HG03196 (cell line): ENCODE data around the gene STH.

Experiments
- ATAC-seq: cut with Tn5 transposase; IDR thresholded peaks from one replicate; pipeline ENCODE4 v1.9.1; 2021; ENCODE audit not compliant: unreplicated experiment

Gene STH

DNA sequence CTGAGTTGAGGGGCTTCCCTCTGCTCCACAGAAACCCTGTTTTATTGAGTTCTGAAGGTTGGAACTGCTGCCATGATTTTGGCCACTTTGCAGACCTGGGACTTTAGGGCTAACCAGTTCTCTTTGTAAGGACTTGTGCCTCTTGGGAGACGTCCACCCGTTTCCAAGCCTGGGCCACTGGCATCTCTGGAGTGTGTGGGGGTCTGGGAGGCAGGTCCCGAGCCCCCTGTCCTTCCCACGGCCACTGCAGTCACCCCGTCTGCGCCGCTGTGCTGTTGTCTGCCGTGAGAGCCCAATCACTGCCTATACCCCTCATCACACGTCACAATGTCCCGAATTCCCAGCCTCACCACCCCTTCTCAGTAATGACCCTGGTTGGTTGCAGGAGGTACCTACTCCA lies 26.0 kb downstream of the STH start:
- no peak for ATAC-seq

DNA sequence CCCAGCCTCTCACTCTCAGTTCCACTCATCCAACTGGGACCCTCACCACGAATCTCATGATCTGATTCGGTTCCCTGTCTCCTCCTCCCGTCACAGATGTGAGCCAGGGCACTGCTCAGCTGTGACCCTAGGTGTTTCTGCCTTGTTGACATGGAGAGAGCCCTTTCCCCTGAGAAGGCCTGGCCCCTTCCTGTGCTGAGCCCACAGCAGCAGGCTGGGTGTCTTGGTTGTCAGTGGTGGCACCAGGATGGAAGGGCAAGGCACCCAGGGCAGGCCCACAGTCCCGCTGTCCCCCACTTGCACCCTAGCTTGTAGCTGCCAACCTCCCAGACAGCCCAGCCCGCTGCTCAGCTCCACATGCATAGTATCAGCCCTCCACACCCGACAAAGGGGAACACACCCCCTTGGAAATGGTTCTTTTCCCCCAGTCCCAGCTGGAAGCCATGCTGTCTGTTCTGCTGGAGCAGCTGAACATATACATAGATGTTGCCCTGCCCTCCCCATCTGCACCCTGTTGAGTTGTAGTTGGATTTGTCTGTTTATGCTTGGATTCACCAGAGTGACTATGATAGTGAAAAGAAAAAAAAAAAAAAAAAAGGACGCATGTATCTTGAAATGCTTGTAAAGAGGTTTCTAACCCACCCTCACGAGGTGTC lies 26.6 kb downstream of the STH start:
- no peak for ATAC-seq

GRCh38 chr17:46026166-46027047 lies 27.4 kb downstream of the STH start:
- ATAC-seq = no peak

GRCh38 chr17:46027048-46027975 lies 28.3 kb downstream of the STH start:
- no peak for ATAC-seq

- ATAC-seq = no peak
These were observed 28.9 kb downstream of the STH start for GRCh38 chr17:46027976-46028325.

- no peak for ATAC-seq
These were observed 29.3 kb downstream of the STH start for GRCh38 chr17:46028374-46028773.

- ATAC-seq = no peak
These were observed 30.0 kb downstream of the STH start for GRCh38 chr17:46028981-46029565.

GRCh38 chr17:46029627-46030026 lies 30.6 kb downstream of the STH start:
- no peak for ATAC-seq

GRCh38 chr17:46030752-46031151 lies 31.7 kb downstream of the STH start:
- no peak for ATAC-seq

- ATAC-seq = no peak
These were observed 32.4 kb downstream of the STH start for GRCh38 chr17:46031440-46031839.

DNA sequence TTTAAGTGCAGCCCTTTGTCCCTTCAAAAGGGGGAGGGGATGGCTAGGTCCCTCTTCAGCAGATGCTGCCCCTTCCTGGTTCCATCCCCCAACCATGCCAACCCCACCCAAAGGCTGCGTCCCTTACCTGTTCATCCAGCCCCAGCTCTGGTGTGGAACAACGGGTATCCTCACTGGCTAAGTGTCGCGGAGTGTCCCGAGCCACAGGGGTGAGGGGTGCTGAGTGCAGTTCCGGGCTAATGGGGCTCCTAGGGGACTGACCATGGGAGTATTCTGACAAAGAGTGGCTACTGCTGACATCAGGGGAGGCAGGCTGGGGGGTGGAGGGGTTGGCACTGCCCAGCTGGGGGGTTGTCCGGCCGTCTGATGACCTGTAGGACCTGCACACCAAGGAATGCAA lies 32.9 kb downstream of the STH start:
- ATAC-seq = no peak

GRCh38 chr17:46032909-46033308 lies 33.9 kb downstream of the STH start:
- no peak for ATAC-seq

DNA sequence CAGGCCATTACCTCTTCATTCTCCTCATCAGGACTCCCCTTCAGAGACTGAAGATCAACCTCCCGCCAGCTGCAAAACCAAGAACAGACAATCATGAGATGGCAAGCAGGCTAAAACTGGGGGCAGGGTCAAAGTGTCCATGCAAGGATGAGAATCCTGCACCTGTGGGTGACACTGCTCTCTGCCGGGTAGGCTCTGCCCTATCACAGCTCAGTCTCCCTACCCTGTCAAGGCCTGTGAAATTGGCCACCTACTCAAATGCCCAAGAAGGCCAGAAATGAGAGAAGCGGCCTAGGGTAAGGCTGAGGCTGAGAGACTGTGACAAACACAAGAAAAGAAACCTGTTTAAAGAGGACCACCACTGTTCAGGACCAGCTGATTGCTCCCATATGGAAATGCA lies 34.3 kb downstream of the STH start:
- ATAC-seq = no peak

GRCh38 chr17:46035112-46035818 lies 36.2 kb downstream of the STH start:
- ATAC-seq = no peak

DNA sequence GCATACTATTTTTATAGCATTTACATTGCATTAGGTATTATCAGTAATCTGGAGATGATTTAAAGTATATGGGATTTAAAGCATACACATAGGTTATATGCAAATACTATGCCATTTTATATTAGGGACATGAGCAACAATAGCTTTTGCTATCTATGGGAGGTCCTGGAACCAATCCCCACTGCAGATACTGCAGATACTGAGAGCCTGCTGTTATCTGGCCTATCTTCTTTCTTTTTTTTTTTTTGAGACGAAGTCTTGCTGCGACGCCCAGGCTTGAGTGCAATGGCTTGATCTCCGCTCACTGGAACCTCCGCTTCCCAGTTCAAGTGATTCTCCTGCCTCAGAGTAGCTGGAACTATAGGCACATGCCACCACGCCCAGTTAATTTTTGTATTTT lies 37.4 kb downstream of the STH start:
- ATAC-seq = no peak

DNA sequence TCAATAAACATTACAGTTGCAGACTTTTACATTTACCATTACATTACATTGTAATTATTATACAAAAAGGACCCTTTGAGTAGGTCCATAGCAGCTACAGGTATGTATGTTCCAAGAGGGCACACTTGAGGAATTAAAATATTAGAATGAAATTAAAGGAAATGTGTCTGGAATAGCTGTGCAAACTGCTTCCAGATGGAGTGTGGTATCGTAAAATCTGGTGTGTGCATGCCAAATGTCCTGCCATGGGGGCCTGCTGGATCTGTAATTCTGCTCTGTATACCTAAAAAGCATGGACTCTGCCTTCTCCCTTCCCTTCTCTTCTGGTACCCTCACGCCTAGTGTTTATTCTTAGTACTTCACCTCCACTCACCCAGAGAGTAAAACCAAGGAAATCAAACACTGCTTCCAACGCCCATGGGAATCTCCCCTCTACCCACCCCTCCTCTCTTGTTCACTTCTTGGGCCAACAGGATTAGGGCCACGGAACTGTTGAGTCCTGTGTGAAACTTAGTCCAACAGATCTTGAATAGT lies 38.7 kb downstream of the STH start:
- ATAC-seq = no peak

- no peak for ATAC-seq
These were observed 39.4 kb downstream of the STH start for GRCh38 chr17:46038414-46038813.

GRCh38 chr17:46038937-46039336 lies 39.9 kb downstream of the STH start:
- ATAC-seq = no peak

- no peak for ATAC-seq
These were observed 40.6 kb downstream of the STH start for GRCh38 chr17:46039592-46040186.

DNA sequence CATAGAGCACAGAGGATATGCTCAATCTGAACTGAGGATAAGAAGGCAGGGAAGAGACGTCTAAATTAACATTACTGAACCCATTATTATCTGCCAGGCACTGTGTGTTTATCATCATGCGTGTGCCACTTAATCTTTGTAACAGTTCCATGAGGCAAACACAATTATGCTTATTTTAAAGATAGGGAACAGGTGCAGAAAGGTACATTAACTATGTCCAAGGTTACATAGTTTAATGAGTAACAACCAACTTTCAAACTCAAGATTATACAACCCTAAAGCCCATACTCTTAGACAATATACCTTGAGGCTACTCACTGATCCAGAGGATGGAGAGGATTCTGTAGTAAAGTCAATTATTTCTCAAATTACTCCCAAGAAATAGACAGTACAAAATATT lies 43.2 kb downstream of the STH start:
- ATAC-seq = no peak
